Right kidney (tissue), 9 donors: ENCODE measurements around the gene AP1S1.
"Not testable (repeated sequence)": the region's sequence is repeated elsewhere in the genome, so short reads cannot be mapped to it uniquely, and the experiment has no call there.

ENCODE experiments used
- DNase-seq: peaks from one replicate; pipeline ENCODE4 v3.0.0-alpha.2; 2016
- long read RNA-seq, 8 donors: transcript quantifications; one replicate each; lab custom pipeline, GENCODE V29; 2026

Gene AP1S1
- long read RNA-seq, donor 1, transcript AP1S1-201 (5 exons, 1,303 nt) = major isoform, 47 of 70 reads
- long read RNA-seq, donor 1, partial matches to known transcripts = 16 of 70 reads
- long read RNA-seq, donor 1, other reads (novel, unspliced or antisense) = 5 of 70 reads
- long read RNA-seq, donor 2, transcript AP1S1-201 (5 exons, 1,303 nt) = major isoform, 25 of 52 reads
- long read RNA-seq, donor 2, partial matches to known transcripts = 25 of 52 reads
- long read RNA-seq, donor 2, other reads (novel, unspliced or antisense) = 0 of 52 reads
- long read RNA-seq, donor 3, transcript AP1S1-201 (5 exons, 1,303 nt) = major isoform, 5 of 6 reads
- long read RNA-seq, donor 3, partial matches to known transcripts = 0 of 6 reads
- long read RNA-seq, donor 3, other reads (novel, unspliced or antisense) = 0 of 6 reads
- long read RNA-seq, donor 4, transcript AP1S1-201 (5 exons, 1,303 nt) = major isoform, 22 of 24 reads
- long read RNA-seq, donor 4, partial matches to known transcripts = 0 of 24 reads
- long read RNA-seq, donor 4, other reads (novel, unspliced or antisense) = 0 of 24 reads
- long read RNA-seq, donor 5, transcript AP1S1-201 (5 exons, 1,303 nt) = major isoform, 35 of 61 reads
- long read RNA-seq, donor 5, transcript AP1S1-202 (5 exons, 573 nt) = minor isoform, 5 of 61 reads
- long read RNA-seq, donor 5, partial matches to known transcripts = 14 of 61 reads
- long read RNA-seq, donor 5, other reads (novel, unspliced or antisense) = 6 of 61 reads
- long read RNA-seq, donor 6, transcript AP1S1-201 (5 exons, 1,303 nt) = major isoform, 35 of 45 reads
- long read RNA-seq, donor 6, partial matches to known transcripts = 7 of 45 reads
- long read RNA-seq, donor 6, other reads (novel, unspliced or antisense) = 0 of 45 reads
- long read RNA-seq, donor 7, transcript AP1S1-201 (5 exons, 1,303 nt) = major isoform, 29 of 40 reads
- long read RNA-seq, donor 7, partial matches to known transcripts = 7 of 40 reads
- long read RNA-seq, donor 7, other reads (novel, unspliced or antisense) = 0 of 40 reads
- long read RNA-seq, donor 8, transcript AP1S1-201 (5 exons, 1,303 nt) = major isoform, 24 of 34 reads
- long read RNA-seq, donor 8, partial matches to known transcripts = 7 of 34 reads
- long read RNA-seq, donor 8, other reads (novel, unspliced or antisense) = 0 of 34 reads

- peak; percentile 93 for DNase-seq
Measured at GRCh38 chr7:101153969-101154692, at the start of gene AP1S1. Gene AP1S1 (plus strand): TSS chr7:101154476. CDS start chr7:101154515, 39 bp downstream.

- no peak for DNase-seq
Measured at GRCh38 chr7:101104799-101105198, 49.5 kb upstream of the AP1S1 start.

GRCh38 chr7:101105248-101105647 is 49.0 kb upstream of the AP1S1 start:
- DNase-seq = not testable (repeated sequence)

GRCh38 chr7:101106386-101106785 is 47.9 kb upstream of the AP1S1 start:
- no peak for DNase-seq

GRCh38 chr7:101108330-101108857 is 45.9 kb upstream of the AP1S1 start:
- DNase-seq = no peak

- DNase-seq = no peak
Measured at GRCh38 chr7:101108961-101109360, 45.3 kb upstream of the AP1S1 start.

- DNase-seq = no peak
Measured at GRCh38 chr7:101109368-101109767, 44.9 kb upstream of the AP1S1 start.

- DNase-seq = no peak
Measured at GRCh38 chr7:101111261-101111660, 43.0 kb upstream of the AP1S1 start.

GRCh38 chr7:101112233-101112632 is 42.0 kb upstream of the AP1S1 start:
- DNase-seq = no peak

GRCh38 chr7:101113140-101113539 is 41.1 kb upstream of the AP1S1 start:
- not testable (repeated sequence) for DNase-seq

GRCh38 chr7:101113836-101114235 is 40.4 kb upstream of the AP1S1 start:
- DNase-seq = no peak

GRCh38 chr7:101114492-101114891 is 39.8 kb upstream of the AP1S1 start:
- DNase-seq = no peak

GRCh38 chr7:101115215-101115614 is 39.1 kb upstream of the AP1S1 start:
- DNase-seq = no peak

- DNase-seq = no peak
Measured at GRCh38 chr7:101116898-101117297, 37.4 kb upstream of the AP1S1 start.

GRCh38 chr7:101118856-101119255 is 35.4 kb upstream of the AP1S1 start:
- DNase-seq = no peak

- no peak for DNase-seq
Measured at GRCh38 chr7:101119876-101120275, 34.4 kb upstream of the AP1S1 start.

- DNase-seq = no peak
Measured at GRCh38 chr7:101120315-101120714, 34.0 kb upstream of the AP1S1 start.

- DNase-seq = not testable (repeated sequence)
Measured at GRCh38 chr7:101121631-101121990, 32.7 kb upstream of the AP1S1 start.

- peak; percentile 68 for DNase-seq
Measured at GRCh38 chr7:101121991-101122932, 32.0 kb upstream of the AP1S1 start.

GRCh38 chr7:101122933-101123702 is 31.2 kb upstream of the AP1S1 start:
- no peak for DNase-seq
